DOHH2 (cell line): ENCODE measurements around the gene MIEF1.

Experiments used
- CTCF ChIP-seq: fragments of 200-600 bp; sonication (generic); IDR thresholded peaks from one replicate; pipeline ENCODE4 v1.5.1; 2014; ENCODE audit warnings: antibody characterized with exemption, mild to moderate bottlenecking, low read depth, low read length; ENCODE audit not compliant: poor library complexity, severe bottlenecking
- EZH2phosphoT487 ChIP-seq: fragments of 200-600 bp; sonication (generic); IDR thresholded peaks from 2 replicates; pipeline ENCODE4 v1.6.1; 2017; ENCODE audit warnings: borderline replicate concordance, mild to moderate bottlenecking, antibody characterized with exemption, low read length, moderate library complexity, mixed read lengths

GRCh38 chr22:39546889-39547586, 44.9 kb downstream of the MIEF1 start:
- TF ChIP-seq CTCF (no peak), EZH2phosphoT487 (no peak)
